GM15510 (cell line): ENCODE measurements around the gene PDE10A.

Experiments
- POLR2A ChIP-seq: IDR thresholded peaks from 3 replicates; pipeline ENCODE4 v1.6.1; 2011; ENCODE audit warnings: borderline replicate concordance; ENCODE audit not compliant: insufficient read length; ENCODE audit errors: extremely low read depth

The PDE10A gene

GRCh38 chr6:165478581-165478980, 184.5 kb downstream of the PDE10A start:
- TF ChIP-seq POLR2A = no peak

GRCh38 chr6:165469483-165469882, 193.6 kb downstream of the PDE10A start:
- TF ChIP-seq POLR2A = no peak

GRCh38 chr6:165468340-165469235, 194.5 kb downstream of the PDE10A start:
- TF ChIP-seq POLR2A = no peak

GRCh38 chr6:165458134-165458533, 204.9 kb downstream of the PDE10A start:
- no peak for TF ChIP-seq POLR2A

- no peak for TF ChIP-seq POLR2A
Observed at GRCh38 chr6:165456286-165456685, 206.8 kb downstream of the PDE10A start.

- no peak for TF ChIP-seq POLR2A
Observed at GRCh38 chr6:165455488-165455887, 207.6 kb downstream of the PDE10A start.

GRCh38 chr6:165453395-165453794, 209.6 kb downstream of the PDE10A start:
- no peak for TF ChIP-seq POLR2A

GRCh38 chr6:165451838-165452237, 211.2 kb downstream of the PDE10A start:
- no peak for TF ChIP-seq POLR2A

- TF ChIP-seq POLR2A = no peak
Observed at GRCh38 chr6:165448210-165448609, 214.8 kb downstream of the PDE10A start.

- no peak for TF ChIP-seq POLR2A
Observed at GRCh38 chr6:165447141-165447540, 215.9 kb downstream of the PDE10A start.

GRCh38 chr6:165446331-165446730, 216.7 kb downstream of the PDE10A start:
- no peak for TF ChIP-seq POLR2A

GRCh38 chr6:165443462-165443861, 219.6 kb downstream of the PDE10A start:
- TF ChIP-seq POLR2A = no peak

- TF ChIP-seq POLR2A = no peak
Observed at GRCh38 chr6:165441181-165441580, 221.9 kb downstream of the PDE10A start.

- TF ChIP-seq POLR2A = no peak
Observed at GRCh38 chr6:165439928-165440554, 223.0 kb downstream of the PDE10A start.

- TF ChIP-seq POLR2A = no peak
Observed at GRCh38 chr6:165426892-165427291, 236.1 kb downstream of the PDE10A start.

- TF ChIP-seq POLR2A = no peak
Observed at GRCh38 chr6:165422192-165422591, 240.8 kb downstream of the PDE10A start.

GRCh38 chr6:165417278-165417865, 245.7 kb downstream of the PDE10A start:
- no peak for TF ChIP-seq POLR2A

GRCh38 chr6:165404697-165405096, 258.3 kb downstream of the PDE10A start:
- TF ChIP-seq POLR2A = no peak
